ENCODE data around the gene CDH16.
"Not testable (repeated sequence)": the region's sequence is repeated elsewhere in the genome, so short reads cannot be mapped to it uniquely, and the experiment has no call there.

CDH16 gene, protein sequence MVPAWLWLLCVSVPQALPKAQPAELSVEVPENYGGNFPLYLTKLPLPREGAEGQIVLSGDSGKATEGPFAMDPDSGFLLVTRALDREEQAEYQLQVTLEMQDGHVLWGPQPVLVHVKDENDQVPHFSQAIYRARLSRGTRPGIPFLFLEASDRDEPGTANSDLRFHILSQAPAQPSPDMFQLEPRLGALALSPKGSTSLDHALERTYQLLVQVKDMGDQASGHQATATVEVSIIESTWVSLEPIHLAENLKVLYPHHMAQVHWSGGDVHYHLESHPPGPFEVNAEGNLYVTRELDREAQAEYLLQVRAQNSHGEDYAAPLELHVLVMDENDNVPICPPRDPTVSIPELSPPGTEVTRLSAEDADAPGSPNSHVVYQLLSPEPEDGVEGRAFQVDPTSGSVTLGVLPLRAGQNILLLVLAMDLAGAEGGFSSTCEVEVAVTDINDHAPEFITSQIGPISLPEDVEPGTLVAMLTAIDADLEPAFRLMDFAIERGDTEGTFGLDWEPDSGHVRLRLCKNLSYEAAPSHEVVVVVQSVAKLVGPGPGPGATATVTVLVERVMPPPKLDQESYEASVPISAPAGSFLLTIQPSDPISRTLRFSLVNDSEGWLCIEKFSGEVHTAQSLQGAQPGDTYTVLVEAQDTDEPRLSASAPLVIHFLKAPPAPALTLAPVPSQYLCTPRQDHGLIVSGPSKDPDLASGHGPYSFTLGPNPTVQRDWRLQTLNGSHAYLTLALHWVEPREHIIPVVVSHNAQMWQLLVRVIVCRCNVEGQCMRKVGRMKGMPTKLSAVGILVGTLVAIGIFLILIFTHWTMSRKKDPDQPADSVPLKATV

DNA sequence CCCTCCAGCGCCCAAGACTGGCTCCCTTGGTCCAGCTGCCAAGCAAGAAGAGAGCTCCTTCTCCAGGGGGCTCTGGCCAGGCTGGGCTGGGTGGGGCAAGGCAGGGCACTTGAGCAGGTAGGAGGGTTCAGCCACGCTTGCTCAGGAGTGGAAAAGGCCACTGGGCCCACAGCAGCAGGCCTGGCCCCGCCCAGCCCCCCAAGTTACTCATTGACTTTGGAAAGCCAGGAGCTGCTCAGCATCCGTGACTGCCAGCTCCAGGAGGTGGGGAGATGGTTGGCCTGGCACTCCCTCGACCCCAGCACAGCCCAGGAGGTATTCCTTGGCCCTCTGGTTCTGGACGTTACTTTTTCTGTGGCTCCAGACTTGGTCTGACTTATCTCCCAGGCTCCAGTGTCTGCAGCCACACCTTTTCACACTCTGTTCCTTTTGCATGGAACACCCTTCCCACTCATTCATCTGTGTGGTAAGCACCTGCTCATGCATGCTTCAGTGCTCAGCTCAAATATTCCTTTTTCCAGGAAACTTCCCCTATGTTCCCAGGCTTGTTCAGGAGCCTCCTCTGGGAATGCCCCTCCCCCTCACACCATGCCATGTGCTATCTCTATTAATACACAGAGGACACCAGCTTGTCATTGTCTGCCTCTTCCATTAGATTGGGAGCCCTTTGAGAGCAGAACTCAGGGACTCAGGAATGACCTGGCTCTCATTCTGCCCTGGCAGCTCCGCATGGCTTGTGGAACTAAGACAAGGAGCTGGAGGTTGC lies at the start of gene CDH16:
TSS of gene CDH16 (minus strand) at position 83 of the 766 bp plus-strand sequence. CDS start 820 bp downstream, outside the sequence.
- DNase-seq: no peak

DNA sequence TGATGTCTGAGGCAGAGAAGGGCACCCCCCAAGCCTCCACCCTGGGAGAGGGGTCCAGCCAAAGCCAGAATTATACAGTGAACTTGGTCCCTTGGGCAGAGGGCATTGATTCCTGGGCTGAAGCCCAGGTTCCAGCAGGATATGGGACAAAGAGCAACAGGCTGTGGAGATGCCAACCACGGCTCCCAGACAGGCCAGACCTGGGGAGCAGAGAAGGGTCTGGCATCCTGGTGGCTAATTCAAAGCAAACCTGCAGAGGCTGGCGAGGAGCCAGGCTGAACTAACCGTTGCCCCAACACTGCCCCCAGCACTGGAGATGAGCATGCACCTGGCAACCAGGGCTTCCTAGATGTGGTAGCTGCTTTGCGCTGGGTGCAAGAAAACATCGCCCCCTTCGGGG lies 45.4 kb upstream of the CDH16 start:
- no peak for DNase-seq

DNA sequence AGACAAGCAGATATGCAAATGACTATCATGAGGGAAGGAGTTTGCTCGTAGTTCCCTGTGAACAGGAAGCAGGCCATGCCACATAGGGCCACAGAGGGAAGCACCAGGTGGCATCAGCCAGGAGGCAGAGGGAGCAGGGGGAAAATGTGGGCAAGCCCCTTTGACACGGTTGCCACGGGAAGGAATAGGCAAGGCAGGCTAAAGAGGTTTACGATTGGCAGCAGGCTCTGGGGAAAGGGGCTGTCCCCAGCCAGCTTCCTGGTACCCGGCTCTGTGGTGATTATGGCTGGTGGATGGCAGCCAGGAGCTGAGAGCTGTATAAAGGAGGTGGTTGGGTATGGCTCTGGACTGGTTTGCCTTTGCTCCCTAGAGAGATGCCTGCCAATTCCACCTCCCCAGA lies 43.2 kb upstream of the CDH16 start:
- peak; percentile 40 for DNase-seq

DNA sequence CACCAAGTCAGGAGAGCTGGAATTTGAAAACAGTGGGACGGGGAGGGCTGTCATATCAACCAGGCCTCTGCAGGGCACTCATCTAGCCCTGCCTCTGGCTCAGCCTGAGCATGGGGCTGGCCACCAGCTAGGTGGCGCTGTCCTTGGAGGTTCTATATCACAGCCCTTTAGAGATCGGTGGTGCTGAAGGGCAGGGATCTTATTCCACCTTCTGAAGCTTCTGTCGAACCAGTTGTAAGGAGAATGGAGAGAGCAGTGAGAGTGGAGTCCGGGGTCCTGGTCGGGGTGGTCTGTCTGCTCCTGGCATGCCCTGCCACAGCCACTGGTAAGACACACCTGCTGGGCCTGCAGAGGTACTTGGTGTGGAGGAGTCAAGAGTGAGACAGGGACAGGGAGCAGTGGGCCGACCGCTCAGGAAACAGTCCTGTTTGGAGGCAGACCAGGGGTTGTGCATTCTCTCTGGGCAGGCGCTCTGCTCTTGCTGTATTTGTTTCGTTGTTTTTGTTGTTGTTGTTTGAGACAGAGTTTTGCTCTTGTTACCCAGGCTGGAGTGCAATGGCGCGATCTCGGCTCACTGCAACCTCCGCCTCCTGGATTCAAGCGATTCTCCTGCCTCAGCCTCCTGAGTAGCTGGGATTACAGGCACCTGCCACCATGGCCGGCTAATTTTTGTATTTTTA lies 42.5 kb upstream of the CDH16 start, which contains the start of gene CES3:
TSS of gene CES3 (plus strand) at position 202 of the 680 bp plus-strand sequence. CDS start at position 244, 42 bp downstream.
- DNase-seq: peak; percentile 68

DNA sequence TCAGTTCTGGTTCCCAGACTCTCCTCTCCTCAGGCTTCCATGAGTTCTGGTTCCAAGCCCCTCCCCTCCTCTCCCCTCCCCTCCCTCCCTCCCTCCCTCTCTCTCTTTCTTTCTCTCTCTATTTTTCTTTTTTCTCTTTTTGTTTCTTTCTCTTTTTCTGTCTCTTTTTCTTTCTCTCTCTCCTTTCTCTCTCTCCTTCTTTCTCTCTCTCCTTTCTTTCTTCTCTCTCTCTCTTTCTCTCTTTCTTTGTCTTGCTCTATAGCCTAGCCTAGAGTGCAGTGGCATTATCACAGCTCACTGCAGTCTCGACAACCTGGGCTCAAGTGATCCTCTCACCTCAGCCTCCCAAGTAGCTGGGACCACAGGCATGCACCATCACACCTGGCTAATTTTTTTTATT lies 41.6 kb upstream of the CDH16 start:
- DNase-seq: no peak

DNA sequence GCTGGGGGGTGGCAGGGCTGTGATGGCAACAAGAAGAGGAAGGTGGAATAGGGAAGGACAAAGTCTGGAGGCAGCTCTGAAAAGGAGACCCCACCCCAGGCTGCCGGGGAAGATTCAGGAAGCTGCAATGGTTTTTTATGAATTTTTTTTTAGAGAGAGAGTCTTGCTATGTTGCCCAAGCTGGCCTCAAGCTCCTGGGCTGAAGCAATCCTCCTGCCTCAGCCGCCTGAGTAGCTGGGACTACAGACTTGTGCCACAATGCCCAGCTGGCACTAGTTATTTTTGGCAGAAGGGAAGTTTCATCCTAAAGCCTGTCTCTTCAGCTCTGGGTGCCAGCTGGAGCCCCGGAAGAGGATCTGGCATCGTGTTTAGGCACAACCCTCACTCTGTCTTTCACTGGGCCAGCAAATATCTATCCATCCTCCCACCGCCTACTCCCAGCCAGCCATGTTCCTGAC lies 41.0 kb upstream of the CDH16 start:
- peak; percentile 51 for DNase-seq

DNA sequence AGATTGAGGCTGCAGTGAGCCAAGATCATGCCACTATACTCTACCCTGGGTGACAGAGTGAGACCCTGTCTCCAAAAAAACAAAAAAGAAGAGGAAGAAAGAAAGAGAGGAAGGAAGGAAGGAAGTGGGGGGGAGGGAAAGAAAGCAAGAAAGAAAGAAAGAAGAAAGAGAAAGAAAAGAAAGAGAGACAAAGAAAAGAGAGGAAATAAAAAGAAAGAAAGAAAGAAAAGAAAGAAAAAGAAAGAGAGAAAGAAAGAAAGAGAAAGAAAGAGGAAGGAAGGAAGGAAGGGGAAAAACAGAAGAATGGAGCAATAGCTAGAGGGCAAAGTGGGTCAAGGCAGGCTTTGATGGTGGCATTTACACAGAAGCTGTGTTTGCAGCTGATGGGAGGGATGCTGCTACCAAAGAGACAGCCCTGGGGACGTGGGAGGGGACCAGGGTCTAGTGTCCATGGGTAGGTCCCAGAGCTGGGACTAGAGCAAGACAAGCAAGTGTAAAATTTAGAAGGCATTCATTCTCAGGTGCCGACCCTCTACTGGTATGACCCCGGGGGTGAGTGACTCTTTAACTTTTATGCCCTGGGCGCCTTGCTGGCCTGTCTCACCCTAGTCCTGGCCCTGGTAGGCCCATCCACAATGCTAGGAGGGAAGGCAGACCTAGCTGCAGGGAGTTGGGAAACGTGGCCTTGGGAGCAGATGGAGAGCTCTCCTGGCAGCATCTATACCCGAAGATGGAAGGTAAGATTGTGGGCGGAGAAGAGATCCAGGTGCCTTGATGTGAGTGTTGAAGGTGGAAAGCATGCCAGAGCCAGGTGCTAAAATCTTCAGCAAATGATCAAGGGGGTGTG lies 40.4 kb upstream of the CDH16 start:
- no peak for DNase-seq

DNA sequence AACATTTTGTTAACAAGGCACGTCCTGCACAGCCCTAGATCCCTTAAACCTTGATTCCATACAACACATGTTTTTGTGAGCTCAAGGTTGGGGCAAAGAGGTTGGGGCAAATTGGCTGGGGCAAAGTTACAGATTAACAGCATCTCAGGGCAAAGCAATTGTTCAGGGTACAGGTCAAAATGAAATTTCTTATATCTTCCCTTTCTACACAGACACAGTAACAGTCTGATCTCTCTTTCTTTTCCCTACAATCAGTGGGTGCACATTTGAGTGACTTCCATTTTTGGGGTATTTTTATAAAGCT lies 37.4 kb upstream of the CDH16 start:
- DNase-seq: not testable (repeated sequence)

DNA sequence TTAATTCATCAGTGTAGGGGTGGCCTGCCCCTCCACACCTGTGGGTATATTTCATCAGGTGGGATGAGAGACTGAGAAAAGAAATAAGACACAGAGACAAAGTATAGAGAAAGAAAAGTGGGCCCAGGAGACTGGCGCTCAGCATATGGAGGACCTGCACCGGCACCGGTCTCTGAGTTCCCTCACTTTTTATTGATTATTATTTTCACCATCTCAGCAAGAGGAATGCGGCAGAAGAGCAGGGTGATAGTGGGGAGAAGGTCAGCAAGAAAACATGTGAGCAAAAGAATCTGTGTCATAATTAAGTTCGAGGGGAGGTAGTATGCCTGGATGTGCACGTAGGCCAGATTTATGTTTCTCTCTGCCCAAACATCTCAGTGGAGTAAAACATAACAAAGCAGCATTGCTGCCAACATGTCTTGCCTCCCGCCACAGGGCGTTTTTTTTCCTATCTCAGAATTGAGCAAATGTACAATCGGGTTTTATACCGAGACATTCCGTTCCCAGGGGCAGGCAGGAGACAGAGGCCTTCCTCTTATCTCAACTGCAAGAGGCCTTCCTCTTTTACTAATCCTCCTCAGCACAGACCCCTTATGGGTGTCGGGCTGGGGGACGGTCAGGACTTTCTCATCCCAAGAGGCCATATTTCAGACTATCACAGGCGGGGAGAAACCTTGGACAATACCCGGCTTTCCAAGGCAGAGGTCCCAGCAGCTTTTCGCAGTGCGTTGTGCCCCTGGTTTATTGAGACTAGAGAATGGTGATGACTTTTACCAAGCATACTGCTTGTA lies 36.9 kb upstream of the CDH16 start:
- DNase-seq: not testable (repeated sequence)

DNA sequence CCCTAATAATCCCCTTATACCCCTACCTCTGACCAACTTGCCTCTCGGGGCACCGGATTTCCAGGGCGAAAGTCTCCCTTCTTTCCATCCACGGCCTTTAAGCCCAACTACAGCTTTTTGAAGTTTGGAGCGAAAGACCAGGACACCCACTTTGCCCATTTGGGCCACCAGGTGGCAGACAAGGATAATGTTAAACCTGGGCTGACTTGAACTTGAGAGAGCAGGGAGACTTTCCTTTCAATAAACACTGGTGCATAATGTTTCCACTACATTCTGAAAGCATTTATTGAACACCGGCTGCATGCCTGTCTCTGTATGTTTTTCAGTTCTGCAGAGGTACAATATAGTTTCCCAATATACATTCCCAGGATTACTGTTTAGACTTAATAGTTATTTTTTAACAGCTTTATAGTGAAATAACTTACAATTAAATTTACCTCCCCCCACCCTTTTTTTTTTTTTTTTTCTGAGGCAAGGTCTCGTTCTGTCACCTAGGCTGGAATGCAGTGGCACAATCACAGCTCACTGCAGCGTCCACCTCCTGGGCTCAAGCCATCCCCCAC lies 35.5 kb upstream of the CDH16 start:
- peak; percentile 71 for DNase-seq

DNA sequence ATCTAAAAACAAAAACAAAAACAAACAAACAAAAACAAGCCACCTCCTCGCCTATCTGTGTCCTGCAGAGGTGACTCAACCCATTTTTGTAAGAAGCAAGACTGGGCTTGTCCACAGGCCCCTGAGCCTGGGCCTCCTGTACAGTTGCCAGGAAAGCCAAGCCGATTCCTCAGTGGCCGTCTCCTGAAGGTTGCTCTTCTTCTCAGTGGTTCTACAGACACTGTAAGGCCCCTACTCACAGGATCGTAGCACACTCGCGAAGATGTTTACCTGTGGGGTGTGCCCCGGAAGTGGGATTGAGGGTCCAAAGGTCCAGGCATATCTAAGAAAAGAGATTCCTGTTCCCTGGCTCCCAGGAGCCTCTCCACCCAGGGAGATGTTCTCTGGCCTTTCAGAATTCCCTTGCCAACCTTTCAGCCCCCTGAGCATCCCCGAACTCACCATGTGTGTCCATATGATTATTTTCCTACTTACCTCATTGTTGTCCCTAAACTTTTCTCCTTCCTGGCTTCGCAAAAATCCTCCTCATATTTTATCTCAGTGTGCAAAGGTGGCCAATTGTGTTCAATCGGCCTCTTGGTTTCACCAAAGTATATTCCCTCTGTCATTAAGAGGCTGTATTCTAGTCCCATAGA lies 34.9 kb upstream of the CDH16 start:
- no peak for DNase-seq

DNA sequence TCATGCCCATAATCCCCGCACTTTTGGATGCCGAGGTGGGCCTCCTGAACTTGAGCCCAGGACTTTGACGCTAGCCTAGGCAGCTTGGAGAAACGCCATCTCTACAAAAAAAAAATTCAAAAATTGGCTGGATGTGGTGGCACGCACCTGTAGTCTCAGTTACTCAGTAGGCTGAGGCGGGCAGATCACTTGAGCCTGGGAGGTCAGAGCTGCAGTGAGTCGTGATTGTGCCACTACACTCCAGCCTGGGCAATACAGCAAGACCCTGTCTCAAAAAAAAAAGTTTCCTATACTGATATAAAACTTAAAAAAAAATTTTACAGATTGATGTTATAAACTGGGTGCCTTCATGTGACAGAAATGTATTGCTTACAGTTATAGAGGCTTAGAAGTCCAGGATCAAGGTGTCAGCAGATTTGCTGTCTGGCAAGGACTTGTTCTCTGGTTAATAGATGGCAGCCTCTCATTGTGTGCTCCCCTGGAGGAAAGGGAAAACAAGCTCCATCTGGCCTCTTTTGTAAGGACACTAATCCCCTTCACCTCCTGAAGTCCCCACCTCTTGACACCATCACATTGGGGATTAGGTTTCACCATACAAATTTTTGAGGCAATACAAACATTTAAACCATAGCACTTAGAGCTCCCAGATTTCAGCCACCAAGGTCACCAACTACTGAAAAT lies 33.9 kb upstream of the CDH16 start:
- no peak for DNase-seq

DNA sequence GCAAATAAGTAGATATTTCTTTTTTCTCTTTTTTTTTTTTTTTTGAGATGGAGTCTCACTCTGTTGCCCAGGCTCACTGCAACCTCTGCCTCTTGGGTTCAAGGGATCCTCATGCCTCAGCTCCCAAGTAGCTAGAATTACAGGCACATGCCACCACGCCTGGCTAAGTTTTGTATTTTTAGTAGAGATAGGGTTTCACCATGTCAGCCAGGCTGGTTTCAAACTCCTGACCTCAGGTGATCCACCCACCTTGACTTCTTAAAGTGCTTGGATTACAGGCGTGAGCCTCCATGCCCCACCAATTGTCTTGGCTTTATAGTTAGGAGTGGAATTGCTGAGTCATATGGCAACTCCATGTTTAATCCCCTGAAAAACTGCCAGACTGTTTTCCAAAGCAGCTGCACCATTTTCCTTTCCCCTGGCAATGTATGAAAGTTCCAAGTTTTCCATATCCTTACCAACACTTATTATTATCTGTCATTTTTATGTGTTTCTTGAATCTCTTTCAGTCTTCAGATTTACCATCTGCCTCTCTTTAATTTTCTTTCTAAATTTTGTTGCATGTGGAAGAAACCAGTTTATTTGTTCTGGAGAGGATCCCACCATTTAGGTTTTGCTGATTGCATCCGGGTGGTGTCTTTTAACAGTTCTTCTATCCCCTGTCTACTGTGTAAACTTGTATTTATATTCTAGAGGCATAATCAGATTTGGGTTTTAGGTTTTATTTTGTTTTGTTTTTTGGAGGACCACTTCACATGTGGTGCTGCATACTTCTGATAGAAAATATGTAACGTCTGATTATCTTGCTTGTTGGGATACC lies 32.5 kb upstream of the CDH16 start:
- DNase-seq: no peak

DNA sequence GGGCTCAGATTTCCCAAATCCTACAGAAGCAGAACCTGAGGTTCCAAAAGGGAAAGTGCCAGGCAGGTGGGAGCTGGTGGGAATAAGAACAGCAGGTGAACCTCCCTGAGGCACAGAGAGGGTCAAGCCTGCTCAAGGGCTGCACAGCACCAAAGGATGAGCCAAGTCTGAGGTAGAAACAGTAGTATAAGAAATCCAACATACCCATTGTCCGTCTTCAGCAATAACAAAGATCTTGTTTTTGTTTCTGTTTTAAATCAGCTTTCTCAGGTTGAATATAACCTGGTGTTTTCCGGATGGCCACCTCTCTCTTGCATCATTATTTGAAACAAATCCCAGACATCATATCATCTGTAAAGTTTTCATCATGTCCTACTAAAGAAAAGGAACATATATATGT lies 31.8 kb upstream of the CDH16 start:
- no peak for DNase-seq

DNA sequence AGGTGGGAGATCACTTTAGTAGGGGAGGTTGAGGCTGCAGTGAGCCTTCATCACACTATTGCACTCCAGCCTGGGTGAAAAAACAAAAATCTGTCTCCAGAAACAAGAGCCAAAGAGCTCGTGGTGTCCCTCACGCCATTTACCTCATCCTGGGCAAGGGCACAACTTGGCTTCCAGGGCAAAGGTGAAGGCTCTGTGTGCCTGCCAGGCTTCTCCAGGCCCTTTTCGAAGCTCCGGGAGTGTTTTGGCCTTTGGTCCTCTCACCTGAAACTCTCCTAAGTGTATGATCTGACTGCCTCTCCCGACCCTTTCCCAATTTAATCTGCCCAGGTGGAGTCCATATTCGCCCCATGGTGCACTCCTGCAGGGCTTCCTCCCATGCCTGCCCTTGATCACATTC lies 30.8 kb upstream of the CDH16 start:
- DNase-seq: no peak

DNA sequence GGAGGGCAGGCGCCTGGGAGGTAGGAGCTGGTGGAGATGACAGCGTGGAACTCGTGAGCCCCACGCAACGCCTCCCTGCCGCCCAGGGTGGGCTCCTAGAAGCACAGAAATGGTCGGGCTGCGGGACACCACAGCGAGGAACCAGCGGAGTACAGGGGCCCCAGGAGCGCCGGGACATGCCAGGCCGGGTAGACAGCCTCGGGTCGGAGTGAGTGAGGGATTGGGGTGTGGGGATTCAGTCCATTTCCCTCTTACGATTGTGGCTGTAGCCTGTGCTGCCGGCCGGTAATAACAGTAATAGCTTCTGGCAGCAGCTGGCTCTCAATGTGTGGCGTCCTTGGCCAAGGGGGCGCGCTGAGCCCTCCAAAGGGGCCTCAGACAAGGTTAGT lies 30.1 kb upstream of the CDH16 start:
- DNase-seq: no peak

DNA sequence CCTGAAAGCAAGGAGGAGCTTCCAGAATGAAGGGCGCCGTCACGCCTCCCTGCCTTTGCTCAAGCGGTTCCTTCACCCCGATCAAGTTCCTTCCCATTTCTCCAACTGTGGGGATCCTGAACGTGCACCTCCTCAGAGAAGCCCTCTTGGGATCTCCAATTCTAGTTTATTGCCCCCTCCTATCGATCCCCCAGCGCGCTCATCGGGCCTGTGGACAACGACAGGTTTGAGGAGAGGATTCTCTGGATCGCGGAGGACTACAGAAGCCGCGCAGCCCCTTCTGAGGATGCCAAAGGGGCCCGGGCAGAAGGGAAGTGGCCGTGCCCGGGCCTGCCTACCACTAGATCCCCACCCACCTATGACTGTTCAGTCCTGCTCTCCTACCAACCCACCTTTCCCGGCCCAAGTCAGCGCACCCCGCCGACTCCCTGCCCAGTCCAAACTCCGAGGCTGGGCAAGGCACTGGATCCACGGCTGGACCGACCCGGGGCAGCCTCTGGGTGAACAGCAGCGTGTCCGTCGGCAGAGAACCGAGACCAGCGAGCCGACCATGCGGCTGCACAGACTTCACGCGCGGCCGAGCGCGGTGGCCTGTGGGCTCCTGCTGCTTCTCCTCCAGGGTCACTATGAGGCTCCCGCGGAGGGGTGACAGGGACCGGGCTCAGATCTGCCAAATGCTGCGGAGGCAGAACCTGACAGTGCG lies 29.6 kb upstream of the CDH16 start:
- peak; percentile 8 for DNase-seq
